COR-L47 (cell line): ENCODE results near the gene MPG.
"Not testable (repeated sequence)": the region's sequence is repeated elsewhere in the genome, so short reads cannot be mapped to it uniquely, and the experiment has no call there.

Experiments
- DNase-seq: peaks from one replicate; lab custom pipeline; 2025; lab: John Stamatoyannopoulos, UW

MPG gene

DNA sequence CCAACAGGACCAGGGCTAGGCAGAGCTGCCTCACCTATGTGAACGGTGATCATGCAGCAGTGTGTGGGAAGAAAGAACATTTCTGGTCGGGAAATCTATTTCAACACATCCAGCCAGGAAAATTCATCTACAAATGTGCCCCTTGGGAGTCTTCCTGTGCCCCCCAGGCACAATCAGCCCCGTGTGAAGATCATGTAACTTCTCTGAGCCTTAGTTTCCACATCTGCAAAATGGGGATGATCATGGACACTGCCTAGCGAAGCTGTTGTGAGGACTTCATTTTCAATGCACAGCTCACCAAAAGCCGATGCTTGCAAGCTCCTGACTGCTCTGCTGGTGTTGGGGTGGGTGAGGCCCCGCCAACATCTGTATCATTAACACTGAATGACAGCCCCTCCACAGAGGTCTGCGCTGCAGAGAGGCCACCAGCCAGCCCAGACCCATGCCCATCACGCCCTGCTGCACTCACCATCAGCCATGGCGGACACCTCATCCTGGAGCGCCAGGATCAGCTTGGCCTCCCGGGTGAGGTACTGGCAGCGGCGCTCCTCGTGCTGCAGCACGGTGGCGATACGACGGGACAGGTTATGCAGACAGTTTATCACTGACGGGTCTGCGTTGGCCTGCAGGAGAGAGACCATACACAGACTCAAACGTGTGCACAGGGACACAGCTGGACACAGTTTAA is 34.3 kb downstream of the MPG start:
- DNase-seq = no peak

DNA sequence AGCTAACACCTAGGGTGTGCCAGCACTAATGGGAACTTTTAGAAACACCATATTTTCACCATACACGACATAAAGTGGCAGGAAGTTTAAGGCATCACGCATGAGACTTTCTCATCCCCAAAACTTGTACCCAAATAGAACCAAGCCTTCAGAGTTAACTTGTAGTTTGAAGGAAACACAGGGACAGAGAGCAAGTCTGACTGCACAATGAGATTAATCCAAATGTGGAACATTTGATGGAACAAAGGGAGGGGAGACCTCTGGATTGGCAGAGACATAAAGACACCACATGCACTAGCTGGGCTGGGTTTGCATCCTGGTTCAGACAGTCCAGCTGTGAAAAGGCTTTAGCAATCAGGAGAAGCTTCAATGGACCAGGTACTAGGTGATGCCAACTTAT is 36.3 kb downstream of the MPG start:
- DNase-seq = no peak

DNA sequence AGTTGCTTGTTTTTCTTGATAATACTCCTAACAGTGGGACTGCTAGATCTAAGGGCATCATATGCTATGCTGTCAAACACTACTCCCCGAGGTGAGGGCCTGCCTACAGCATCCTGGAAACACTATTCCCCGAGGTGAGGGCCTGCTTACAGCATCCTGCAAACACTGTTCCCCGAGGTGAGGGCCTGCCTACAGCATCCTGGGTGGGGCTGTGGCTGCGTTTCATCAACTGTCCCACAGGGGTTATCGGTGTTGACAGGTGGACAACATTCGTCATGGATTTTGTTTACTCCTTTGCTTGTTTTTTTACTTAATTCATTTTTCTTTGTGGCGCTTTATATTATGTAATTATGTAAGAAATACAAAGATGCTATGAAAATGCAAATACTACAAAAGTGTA is 38.0 kb downstream of the MPG start:
- DNase-seq = no peak

DNA sequence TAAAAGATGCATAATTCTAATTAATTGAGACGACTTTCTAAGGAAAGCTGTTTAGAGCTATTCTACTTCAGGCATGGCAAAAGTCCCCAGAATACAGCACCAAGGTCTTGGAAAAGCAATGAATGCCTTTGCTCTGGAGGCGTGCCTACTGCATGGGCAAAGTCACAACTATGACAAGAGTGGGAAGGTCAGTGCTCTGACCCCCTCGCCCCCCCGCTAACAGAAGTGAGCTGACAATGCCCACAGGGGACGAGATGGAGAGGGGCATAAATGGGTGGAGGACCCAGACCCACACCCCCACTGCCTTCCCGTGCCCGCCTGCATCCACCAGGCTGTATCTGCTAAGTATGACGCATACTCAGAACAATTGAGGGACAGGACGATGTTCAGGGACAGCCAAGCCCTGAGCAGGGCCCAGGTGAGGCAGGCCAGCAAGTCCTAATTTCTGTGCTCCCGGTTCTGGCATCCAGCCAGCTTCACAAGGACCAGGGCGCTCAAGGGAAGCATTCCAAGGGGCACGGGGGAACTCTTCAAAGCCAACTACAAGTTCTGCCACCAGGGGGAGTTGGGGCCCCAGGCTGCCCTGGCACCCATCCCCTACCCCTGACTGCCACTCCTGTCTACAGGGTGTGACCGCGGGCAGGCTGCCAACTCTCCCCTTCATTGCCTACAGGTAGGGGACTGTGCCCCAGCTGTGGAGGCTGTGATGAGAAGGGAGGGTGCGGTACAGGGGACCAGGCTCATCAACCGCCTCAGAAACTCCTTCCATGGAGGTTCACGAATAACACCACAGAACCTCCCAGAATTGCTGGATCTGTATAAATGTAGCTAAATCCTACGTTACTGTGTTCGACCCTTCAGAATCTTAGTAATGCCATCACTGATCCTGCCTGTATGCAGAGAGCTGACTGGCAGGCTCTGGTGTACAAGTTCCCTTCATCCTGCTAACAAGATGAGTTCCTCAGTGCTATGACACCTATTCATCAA is 39.6 kb downstream of the MPG start:
- peak; percentile 94 for DNase-seq

DNA sequence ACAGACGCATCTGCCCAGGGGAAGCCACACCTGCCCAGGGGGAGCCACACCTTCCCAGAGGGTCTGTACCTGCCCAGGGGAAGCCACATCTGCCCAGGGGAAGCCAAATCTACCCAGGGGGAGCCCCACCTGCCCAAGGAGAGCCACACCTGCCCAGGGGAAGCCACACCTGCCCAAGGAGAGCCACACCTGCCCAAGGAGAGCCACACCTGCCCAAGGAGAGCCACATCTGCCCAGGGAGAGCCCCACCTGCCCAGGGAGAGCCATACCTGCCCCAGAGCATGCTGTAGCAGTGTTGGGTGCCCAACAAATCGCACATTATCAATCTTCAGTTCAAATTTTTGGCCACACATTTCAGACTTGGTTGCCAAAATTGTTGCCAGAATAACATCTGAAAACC is 40.8 kb downstream of the MPG start:
- DNase-seq = no peak

DNA sequence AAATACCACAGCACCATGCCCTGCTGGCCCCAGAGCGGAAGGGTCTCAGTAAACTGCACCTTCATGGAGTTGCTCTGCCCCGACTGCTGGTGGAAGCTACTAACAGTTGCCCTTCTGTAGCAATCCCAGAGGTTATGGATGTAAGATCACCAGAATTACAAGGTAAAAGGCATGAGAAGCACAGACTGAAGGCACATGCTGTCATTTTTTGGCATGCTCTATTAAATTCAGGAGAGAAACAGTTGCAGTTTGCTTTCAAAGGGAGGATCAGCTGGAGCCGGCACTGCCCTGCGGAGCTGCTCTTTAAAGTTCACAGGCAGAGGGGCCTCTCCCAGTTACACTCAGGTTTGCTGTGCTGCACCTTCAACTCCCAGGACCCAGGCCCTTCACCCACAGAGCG is 41.3 kb downstream of the MPG start:
- no peak for DNase-seq

DNA sequence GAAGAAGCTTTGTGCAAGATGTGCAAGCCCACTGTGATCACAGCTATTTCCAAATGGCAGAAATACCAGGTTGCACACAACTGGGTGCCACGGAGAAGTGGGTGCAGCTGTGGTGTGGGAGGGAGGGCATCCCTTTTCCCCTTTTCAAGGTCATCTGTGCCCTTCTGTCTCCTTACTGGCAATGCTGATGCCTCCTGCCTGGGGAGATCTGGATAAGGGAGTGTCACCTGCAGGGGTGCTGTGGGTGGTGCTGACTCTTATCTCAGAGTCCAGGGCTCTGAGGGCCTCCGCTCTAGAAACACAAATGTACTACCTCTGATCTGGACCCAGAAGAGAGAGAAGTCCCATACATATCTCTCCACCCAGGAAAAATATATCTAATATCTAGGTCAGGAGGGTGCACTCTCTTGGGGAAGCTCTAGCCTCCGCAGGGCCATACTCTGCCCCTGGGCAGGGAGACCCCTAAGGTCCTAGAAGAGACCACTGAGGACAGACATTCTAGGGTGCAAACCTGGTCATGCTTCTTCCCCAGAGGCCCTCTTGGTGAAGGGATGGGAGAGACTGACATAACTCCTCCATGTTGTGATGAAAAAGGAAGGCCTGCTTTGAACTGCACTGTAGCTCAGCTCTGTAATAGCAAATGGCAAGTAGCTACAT is 41.9 kb downstream of the MPG start:
- DNase-seq = no peak

DNA sequence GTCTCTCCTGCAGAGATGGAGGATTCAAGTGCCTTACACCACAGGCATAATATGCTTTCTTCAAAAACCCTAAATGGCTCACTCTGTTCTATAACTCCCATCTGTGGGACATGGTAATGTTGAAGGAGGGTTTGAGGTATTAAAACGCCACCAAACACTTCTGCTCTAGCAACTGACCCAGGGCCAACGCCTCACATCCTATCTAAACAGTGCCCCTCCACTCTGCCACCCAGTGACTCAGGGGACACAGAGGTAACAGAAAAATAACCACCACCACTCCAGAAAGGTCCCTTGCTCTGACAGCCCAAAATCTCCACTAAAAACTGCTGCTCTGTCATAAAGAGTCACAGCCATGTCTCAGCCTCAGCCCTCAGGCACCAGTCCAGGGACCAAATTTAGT is 42.7 kb downstream of the MPG start:
- no peak for DNase-seq

DNA sequence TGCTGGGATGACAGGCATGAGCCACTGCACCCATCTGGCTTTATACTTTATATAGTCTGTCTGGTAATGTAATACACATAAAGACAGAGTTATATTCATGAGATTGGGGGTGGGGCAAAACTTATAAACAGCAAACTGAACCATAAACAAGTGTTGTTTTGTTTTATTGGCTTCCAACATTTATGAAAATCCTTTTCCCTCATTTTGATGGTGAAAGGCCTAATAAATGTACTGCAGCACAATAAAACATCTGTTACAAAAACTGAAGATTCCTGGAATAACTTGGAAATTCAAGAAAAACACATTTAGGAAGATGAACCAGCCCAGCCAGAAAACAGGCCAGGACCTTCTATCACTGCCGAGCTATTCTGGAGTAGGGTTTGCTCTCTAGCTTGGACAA is 44.3 kb downstream of the MPG start:
- DNase-seq = no peak

DNA sequence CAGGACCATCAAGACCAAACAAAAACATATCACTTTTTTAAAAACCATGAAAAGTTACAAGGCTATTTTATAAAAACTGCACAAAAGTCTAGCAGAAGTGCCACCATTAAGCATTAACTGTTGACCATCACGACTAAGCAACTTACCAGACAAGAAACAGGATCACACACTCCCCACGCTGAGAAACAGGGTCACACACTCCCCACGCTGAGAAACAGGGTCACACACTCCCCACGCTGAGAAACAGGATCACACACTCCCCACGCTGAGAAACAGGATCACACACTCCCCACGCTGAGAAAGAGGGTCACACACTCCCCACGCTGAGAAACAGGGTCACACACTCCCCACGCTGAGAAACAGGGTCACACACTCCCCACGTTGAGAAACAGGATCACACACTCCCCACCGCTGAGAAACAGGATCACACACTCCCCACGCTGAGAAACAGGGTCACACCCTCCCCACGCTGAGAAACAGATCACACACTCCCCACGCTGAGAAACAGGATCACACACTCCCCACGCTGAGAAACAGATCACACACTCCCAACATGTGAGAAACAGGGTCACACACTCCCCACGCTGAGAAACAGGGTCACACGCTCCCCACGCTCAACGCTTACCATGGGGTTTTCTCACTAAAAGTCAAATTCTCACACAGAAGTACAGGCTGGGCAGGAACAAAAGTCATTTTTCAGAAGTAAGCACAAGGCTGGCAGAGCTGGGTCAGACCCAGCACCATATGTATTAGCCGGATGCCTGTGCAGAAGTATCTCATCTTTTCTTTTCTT is 45.7 kb downstream of the MPG start:
- not testable (repeated sequence) for DNase-seq

DNA sequence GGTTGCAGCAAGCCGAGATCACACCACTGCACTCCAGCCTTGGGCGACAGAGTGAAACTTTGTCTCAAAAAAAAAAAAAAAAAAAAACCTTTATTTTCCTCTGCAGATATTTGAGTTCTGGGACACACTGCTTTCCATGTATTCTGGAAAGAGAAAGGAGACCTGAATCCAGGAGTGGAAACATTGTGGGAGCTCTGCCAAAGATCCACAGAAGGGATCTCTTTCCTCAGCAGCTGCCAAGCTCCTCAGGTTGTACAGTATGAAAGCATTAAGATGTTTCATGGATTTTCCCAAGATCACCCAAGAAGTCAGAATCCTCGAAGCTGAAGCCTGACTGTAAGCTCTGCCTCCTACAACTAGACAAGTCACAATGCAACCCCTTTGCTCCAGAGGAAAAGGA is 47.0 kb downstream of the MPG start:
- no peak for DNase-seq

DNA sequence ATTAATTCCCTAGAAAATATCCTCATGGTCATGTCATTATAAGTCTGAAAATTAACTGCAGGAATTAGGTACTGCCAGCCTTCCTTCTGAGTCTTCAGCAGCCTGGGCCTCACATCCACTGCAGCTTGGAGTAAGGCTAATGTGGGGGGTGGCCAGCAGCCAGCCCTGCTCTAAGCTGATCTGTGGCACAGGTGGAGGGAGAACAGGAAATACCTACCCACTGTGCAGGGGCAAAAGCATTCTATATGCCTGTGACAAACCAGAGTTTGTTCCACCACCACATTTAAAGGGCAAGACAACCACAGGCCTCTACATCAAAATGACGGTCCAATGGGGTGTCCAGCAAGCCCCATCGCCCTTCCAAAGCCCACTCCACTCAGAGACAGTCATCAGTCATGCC is 51.0 kb downstream of the MPG start:
- no peak for DNase-seq

DNA sequence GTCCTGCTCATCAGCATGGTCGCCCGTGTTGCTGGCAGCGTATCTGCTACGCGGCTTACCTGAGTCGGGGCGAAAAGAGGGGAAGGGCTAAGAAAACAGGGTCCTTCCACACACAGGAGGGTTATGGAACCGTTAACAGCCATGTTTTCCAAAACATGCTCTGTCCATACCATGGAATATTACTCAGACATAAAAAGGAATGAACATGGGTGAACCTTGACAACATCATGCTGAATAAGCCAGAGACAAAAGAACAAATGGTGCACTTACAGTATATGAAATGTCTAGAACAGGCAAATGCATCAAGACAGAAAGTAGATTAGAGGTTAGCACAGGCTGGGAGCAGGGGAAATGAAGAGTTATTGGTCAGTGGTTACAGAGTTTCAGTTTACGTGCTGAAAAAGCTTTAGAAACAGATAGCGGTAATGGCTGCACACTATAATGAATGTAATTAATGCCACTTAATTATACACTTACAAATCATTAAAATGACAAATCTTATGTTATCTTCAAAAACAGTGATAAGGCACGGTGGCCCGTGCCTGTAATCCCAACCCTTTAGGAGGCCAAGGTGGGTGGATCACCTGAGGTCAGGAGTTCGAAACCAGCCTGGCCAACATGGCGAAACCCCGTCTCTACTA is 52.6 kb downstream of the MPG start:
- no peak for DNase-seq

DNA sequence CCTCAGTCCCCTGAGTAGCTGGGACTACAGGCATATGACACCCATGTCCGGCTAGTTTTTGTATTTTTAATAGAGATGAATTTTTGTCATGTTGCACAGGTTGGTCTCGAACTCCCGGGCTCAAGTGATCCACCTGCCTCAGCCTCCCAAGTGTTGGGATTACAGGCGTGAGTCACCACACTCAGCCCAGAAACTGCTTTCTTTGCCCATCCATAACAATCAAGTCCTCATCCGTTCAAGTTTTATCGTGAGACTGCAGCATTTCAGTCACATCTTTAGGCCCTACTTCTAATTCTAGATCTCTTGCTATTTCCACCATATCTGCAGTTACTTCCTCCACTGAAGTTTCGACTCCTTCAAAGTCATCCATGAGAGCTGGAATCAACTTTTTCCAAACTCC is 54.1 kb downstream of the MPG start:
- no peak for DNase-seq

DNA sequence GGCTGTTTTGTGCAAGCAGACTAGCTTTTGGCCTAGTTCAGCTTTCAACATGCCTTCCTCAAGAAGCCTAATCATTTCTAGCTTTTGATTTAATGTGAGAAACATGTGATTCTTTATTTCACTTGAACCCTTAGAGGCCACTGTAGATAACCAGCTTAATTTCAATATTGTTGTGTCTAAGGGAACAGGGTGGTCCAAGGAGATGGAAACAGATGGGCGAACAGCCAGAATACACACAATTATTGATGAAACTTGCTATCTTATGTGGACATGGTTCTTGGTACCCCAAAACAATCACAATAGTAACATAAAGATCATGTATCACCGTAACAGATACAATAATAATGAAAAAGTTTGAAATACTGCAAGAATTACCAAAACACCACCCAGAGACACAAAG is 55.7 kb downstream of the MPG start:
- DNase-seq = no peak
